SU-DHL-6 (cell line): ENCODE measurements around the gene CITED4.

Source experiments
- H2AFZ ChIP-seq: fragments of 200-600 bp; sonication (generic); 2 replicates; pipeline ENCODE4 v1.6.1; 2014; ENCODE audit warnings: low read depth, mild to moderate bottlenecking, moderate library complexity, mixed read lengths, antibody characterized with exemption, low read length; ENCODE audit not compliant: severe bottlenecking
- H3F3A ChIP-seq: fragments of 200-600 bp; shearing (Covaris generic); 2 replicates; pipeline ENCODE4 v1.6.0; 2016; ENCODE audit warnings: antibody characterized with exemption, mild to moderate bottlenecking; ENCODE audit not compliant: insufficient read depth
- H3K27ac ChIP-seq: fragments of 200-600 bp; sonication (generic); 2 replicates; pipeline ENCODE4 v1.5.1; 2016; ENCODE audit warnings: low read depth, mild to moderate bottlenecking, low read length, moderate library complexity, mixed read lengths
- H3K27me3 ChIP-seq: fragments of 200-600 bp; sonication (generic), shearing (Covaris generic); 2 replicates; pipeline ENCODE4 v1.6.0; 2014; ENCODE audit warnings: mild to moderate bottlenecking, low read length
- H3K36me3 ChIP-seq: fragments of 200-600 bp; sonication (generic); 2 replicates; pipeline ENCODE4 v1.6.1; 2014; ENCODE audit warnings: mild to moderate bottlenecking, low read length, mixed read lengths
- H3K4me2 ChIP-seq: fragments of 300-600, 200-600 bp; shearing (Covaris generic), sonication (generic); 2 replicates; pipeline ENCODE4 v1.6.0; 2014; ENCODE audit warnings: low read length, low read depth, mild to moderate bottlenecking; ENCODE audit not compliant: poor library complexity, severe bottlenecking
- H3K4me3 ChIP-seq: fragments of 200-600 bp; sonication (generic); 2 replicates; pipeline ENCODE4 v1.5.1; 2014; ENCODE audit warnings: antibody characterized with exemption, low read length, mild to moderate bottlenecking, mixed read lengths; ENCODE audit not compliant: insufficient read depth, poor library complexity, severe bottlenecking
- H3K79me2 ChIP-seq: fragments of 200-600 bp; sonication (generic); 2 replicates; pipeline ENCODE4 v1.6.1; 2014; ENCODE audit warnings: mild to moderate bottlenecking, low read length, moderate library complexity; ENCODE audit not compliant: insufficient read depth
- H3K9ac ChIP-seq: fragments of 200-600 bp; sonication (generic); 2 replicates; pipeline ENCODE4 v1.7.0; 2014; ENCODE audit warnings: mild to moderate bottlenecking, low read length
- H3K9me2 ChIP-seq: fragments of 200-600 bp; sonication (generic); replicated peaks from 2 replicates; pipeline ENCODE4 v1.6.1; 2014; ENCODE audit warnings: low read length; ENCODE audit not compliant: insufficient read depth
- H3K9me3 ChIP-seq: fragments of 200-600 bp; sonication (generic); 2 replicates; pipeline ENCODE4 v1.6.1; 2014; ENCODE audit warnings: low read length, mixed read lengths; ENCODE audit not compliant: insufficient read depth
- H4K20me1 ChIP-seq: fragments of 200-600 bp; sonication (generic); 2 replicates; pipeline ENCODE4 v1.6.1; 2014; ENCODE audit warnings: low read depth, mild to moderate bottlenecking, antibody characterized with exemption, low read length, moderate library complexity, mixed read lengths
- CTCF ChIP-seq: fragments of 200-600 bp; sonication (generic); IDR thresholded peaks from one replicate; pipeline ENCODE4 v1.5.1; 2017; ENCODE audit warnings: antibody characterized with exemption, mild to moderate bottlenecking, low read length, moderate library complexity; ENCODE audit not compliant: insufficient read depth, poor library complexity, severe bottlenecking
- EZH2phosphoT487 ChIP-seq: fragments of 200-600 bp; sonication (generic), shearing (Covaris generic); conservative IDR thresholded peaks from 2 replicates; pipeline ENCODE4 v1.6.1; 2018; ENCODE audit warnings: mild to moderate bottlenecking, antibody characterized with exemption, low read length, moderate library complexity, mixed read lengths

CITED4 gene

GRCh38 chr1:40887652-40888051 lies 25.5 kb upstream of the CITED4 start:
- Histone ChIP-seq H3K4me3 (no peak overlapping the region), H3F3A (no peaks in the 10 kb centered on the region), H3K4me2 (no peak overlapping the region), H4K20me1 (no peaks in the 10 kb centered on the region), H3K9me3 (no peaks in the 10 kb centered on the region), H2AFZ (no peak overlapping the region), H3K9me2 (no peaks in the 10 kb centered on the region), H3K27me3 (no peaks in the 10 kb centered on the region), H3K79me2 (no peaks in the 10 kb centered on the region), H3K36me3 (no peaks in the 10 kb centered on the region), H3K27ac (no peak overlapping the region), H3K9ac (no peak overlapping the region)
- TF ChIP-seq CTCF (no peak), EZH2phosphoT487 (no peak)

- Histone ChIP-seq H3K9ac (no peak overlapping the region), H3K36me3 (no peaks in the 10 kb centered on the region), H3K9me3 (no peaks in the 10 kb centered on the region), H3F3A (no peaks in the 10 kb centered on the region), H4K20me1 (no peaks in the 10 kb centered on the region), H3K9me2 (no peaks in the 10 kb centered on the region), H3K27ac (no peak overlapping the region), H3K4me2 (no peak overlapping the region), H3K4me3 (no peak overlapping the region), H2AFZ (no peak overlapping the region), H3K79me2 (no peaks in the 10 kb centered on the region), H3K27me3 (no peaks in the 10 kb centered on the region)
- TF ChIP-seq EZH2phosphoT487, result no peak
- TF ChIP-seq CTCF, result no peak
Measured at GRCh38 chr1:40887012-40887378, 24.8 kb upstream of the CITED4 start.

GRCh38 chr1:40886318-40887011 lies 24.3 kb upstream of the CITED4 start:
- TF ChIP-seq CTCF (no peak), EZH2phosphoT487 (no peak)
- no peaks in the 10 kb centered on the region for H3K9me3 ChIP-seq
- no peak overlapping the region for H3K4me3 ChIP-seq
- H3K9me2 ChIP-seq, result no peaks in the 10 kb centered on the region
- H3K36me3 ChIP-seq, result no peaks in the 10 kb centered on the region
- H3F3A ChIP-seq, result no peaks in the 10 kb centered on the region
- H3K27me3 ChIP-seq, result no peaks in the 10 kb centered on the region
- no peak overlapping the region for H3K27ac ChIP-seq
- no peak overlapping the region for H3K4me2 ChIP-seq
- no peak overlapping the region for H2AFZ ChIP-seq
- H4K20me1 ChIP-seq, result no peaks in the 10 kb centered on the region
- no peaks in the 10 kb centered on the region for H3K79me2 ChIP-seq
- H3K9ac ChIP-seq, result no peak overlapping the region
